ENCODE measurements around the gene ALDH1L1.

ALDH1L1 gene

GRCh38 chr3:126157083-126157768 lies 23.2 kb downstream of the ALDH1L1 start:
- no peaks in the 10 kb centered on the region for H4K20me1 ChIP-seq (ENCODE audit: insufficient read depth)
- no peak overlapping the region for H3K4me2 ChIP-seq

GRCh38 chr3:126156468-126156867 lies 23.9 kb downstream of the ALDH1L1 start:
- no peak overlapping the region for H2AFZ ChIP-seq (ENCODE audit: low read depth)
- no peak for TF ChIP-seq CTCF (conservative IDR thresholded peaks at IDR 0.05; ENCODE audit: low read depth, low read length)
- no peaks in the 10 kb centered on the region for H3K79me2 ChIP-seq (ENCODE audit: insufficient read depth, low read depth)
- H3K27me3 ChIP-seq (ENCODE audit: insufficient read depth, low read depth): no peaks in the 10 kb centered on the region
- no peak overlapping the region for H3K4me3 ChIP-seq (IDR thresholded peaks at IDR 0.05; ENCODE audit: insufficient read depth, low read depth, low read length)
- H3K4me2 ChIP-seq: no peak overlapping the region
- H3K36me3 ChIP-seq (ENCODE audit: insufficient read depth): no peaks in the 10 kb centered on the region
- no peak overlapping the region for H3K27ac ChIP-seq
- no peaks in the 10 kb centered on the region for H4K20me1 ChIP-seq (ENCODE audit: insufficient read depth)
- H3K9ac ChIP-seq: no peak overlapping the region
- no peaks in the 10 kb centered on the region for H3K4me1 ChIP-seq (ENCODE audit: low read depth, poor library complexity, severe bottlenecking)

More at GRCh38 chr3:126157083-126157768, 23.2 kb downstream of the ALDH1L1 start:
- Histone ChIP-seq H3K4me3 (IDR thresholded peaks at IDR 0.05; ENCODE audit: insufficient read depth, low read depth, low read length) (no peak overlapping the region), H3K27me3 (ENCODE audit: insufficient read depth, low read depth) (no peaks in the 10 kb centered on the region), H3K36me3 (ENCODE audit: insufficient read depth) (no peaks in the 10 kb centered on the region), H3K79me2 (ENCODE audit: insufficient read depth, low read depth) (no peaks in the 10 kb centered on the region), H2AFZ (ENCODE audit: low read depth) (no peak overlapping the region), H3K27ac (no peak overlapping the region), H3K9ac (no peak overlapping the region), H3K4me1 (ENCODE audit: low read depth, poor library complexity, severe bottlenecking) (no peaks in the 10 kb centered on the region)
- TF ChIP-seq CTCF (conservative IDR thresholded peaks at IDR 0.05; ENCODE audit: low read depth, low read length): no peak

GRCh38 chr3:126155819-126156218 lies 24.6 kb downstream of the ALDH1L1 start:
- Histone ChIP-seq H3K4me2 (no peak overlapping the region), H3K4me1 (ENCODE audit: low read depth, poor library complexity, severe bottlenecking) (no peaks in the 10 kb centered on the region), H3K79me2 (ENCODE audit: insufficient read depth, low read depth) (no peaks in the 10 kb centered on the region), H3K9ac (no peak overlapping the region), H4K20me1 (ENCODE audit: insufficient read depth) (no peaks in the 10 kb centered on the region), H3K27ac (no peak overlapping the region), H2AFZ (ENCODE audit: low read depth) (no peak overlapping the region), H3K36me3 (ENCODE audit: insufficient read depth) (no peaks in the 10 kb centered on the region), H3K4me3 (IDR thresholded peaks at IDR 0.05; ENCODE audit: insufficient read depth, low read depth, low read length) (no peak overlapping the region), H3K27me3 (ENCODE audit: insufficient read depth, low read depth) (no peaks in the 10 kb centered on the region)
- TF ChIP-seq CTCF (conservative IDR thresholded peaks at IDR 0.05; ENCODE audit: low read depth, low read length): no peak

- Histone ChIP-seq H3K4me2 (no peak overlapping the region), H4K20me1 (ENCODE audit: insufficient read depth) (no peaks in the 10 kb centered on the region), H2AFZ (ENCODE audit: low read depth) (no peak overlapping the region), H3K4me1 (ENCODE audit: low read depth, poor library complexity, severe bottlenecking) (no peaks in the 10 kb centered on the region), H3K9ac (no peak overlapping the region), H3K4me3 (IDR thresholded peaks at IDR 0.05; ENCODE audit: insufficient read depth, low read depth, low read length) (no peak overlapping the region), H3K79me2 (ENCODE audit: insufficient read depth, low read depth) (no peaks in the 10 kb centered on the region), H3K36me3 (ENCODE audit: insufficient read depth) (no peaks in the 10 kb centered on the region), H3K27ac (no peak overlapping the region), H3K27me3 (ENCODE audit: insufficient read depth, low read depth) (no peaks in the 10 kb centered on the region)
- no peak for TF ChIP-seq CTCF (conservative IDR thresholded peaks at IDR 0.05; ENCODE audit: low read depth, low read length)
Measured at GRCh38 chr3:126155280-126155640, 25.1 kb downstream of the ALDH1L1 start.

Measured in KMS-11 (cell line).